Measurements from ENCODE around the gene ARID1B. TPM values are rescaled to one million over a fixed set of nuclear protein-coding genes. Genes with fewer than 3 reads are reported as not detected.

Gene ARID1B
- total RNA-seq, 1 donor from 2014 or later: 248 TPM

GRCh38 chr6:156791320-156791850 lies 14.2 kb downstream of the ARID1B start:
- intact Hi-C loops (cut with micrococcal nuclease): loop anchor here (1.0 to 5.0 kb wide), 2 partner anchors 11 to 126 kb away; no protein-coding TSS in a partner anchor
- Mint-ChIP-seq H3K27me3 (no peaks in the 10 kb centered on the region), H3K27ac (peak overlapping the region; percentile 86), H3K36me3 (ENCODE audit: low read depth) (peaks cover 12% of the 10 kb centered on the region), H3K9me3 (no peaks in the 10 kb centered on the region), H3K4me3 (peak overlapping the region; percentile 77), H3K4me1 (peaks cover 100% of the 10 kb centered on the region)
- DNase-seq (no peak), ATAC-seq (ENCODE audit: low read depth) (peak; percentile 74)
- no peak for TF ChIP-seq CTCF (IDR thresholded peaks at IDR 0.05)
- POLR2A ChIA-PET: interaction anchor here (0.5 to 2.2 kb wide), 9 partner anchors 9 to 104 kb away, joined by 3 to 19 read pairs (median 7); partner anchors contain the start of gene ARID1B
- CTCF ChIA-PET: interaction anchor here (1.1 to 2.0 kb wide), 2 partner anchors 11 to 16 kb away, joined by 4 read pairs; no protein-coding TSS in a partner anchor

DNA sequence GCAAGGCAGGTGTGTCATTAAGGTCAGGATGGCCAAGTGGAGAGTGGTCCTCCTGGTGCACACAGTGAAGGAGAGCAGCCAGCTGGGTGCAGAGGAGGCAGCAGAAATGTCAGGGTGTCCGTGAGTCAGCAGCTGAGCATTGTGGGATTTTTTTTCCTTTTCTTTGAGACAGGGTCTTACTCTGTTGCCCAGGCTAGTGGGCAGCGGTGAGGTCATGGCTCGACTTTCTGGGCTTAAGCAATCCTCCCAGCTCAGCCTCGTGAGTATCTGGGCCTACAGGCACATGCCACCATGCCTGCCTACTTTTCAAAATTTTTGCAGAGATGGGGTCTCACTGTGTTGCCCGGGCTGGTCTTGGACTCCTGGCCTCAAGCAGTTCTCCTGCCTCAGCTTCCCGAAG lies 16.0 kb downstream of the ARID1B start:
- ChIA-PET CTCF (interaction anchor here (1.0 kb wide), 1 partner anchor 228 kb away, joined by 3 read pairs; no protein-coding TSS in a partner anchor), POLR2A (interaction anchor here (1.2 kb wide), 1 partner anchor 10 kb away, joined by 3 read pairs; no protein-coding TSS in a partner anchor)
- TF ChIP-seq CTCF (IDR thresholded peaks at IDR 0.05): no peak
- peak overlapping the region; percentile 90 for H3K27ac Mint-ChIP-seq
- no peak overlapping the region for H3K4me3 Mint-ChIP-seq
- intact Hi-C loops (cut with micrococcal nuclease): loop anchor here (5.0 kb wide), 1 partner anchor 124 kb away; no protein-coding TSS in a partner anchor
- H3K9me3 Mint-ChIP-seq: no peaks in the 10 kb centered on the region
- no peaks in the 10 kb centered on the region for H3K27me3 Mint-ChIP-seq
- peaks cover 99% of the 10 kb centered on the region for H3K4me1 Mint-ChIP-seq
- DNase-seq: no peak
- ATAC-seq (ENCODE audit: low read depth): no peak
- peaks cover 10% of the 10 kb centered on the region for H3K36me3 Mint-ChIP-seq (ENCODE audit: low read depth)

GRCh38 chr6:156794546-156795354 lies 17.6 kb downstream of the ARID1B start:
- Mint-ChIP-seq H3K27me3 (no peaks in the 10 kb centered on the region), H3K4me1 (peaks cover 98% of the 10 kb centered on the region), H3K9me3 (no peaks in the 10 kb centered on the region), H3K27ac (peak overlapping the region; percentile 90), H3K4me3 (peak overlapping the region; percentile 77), H3K36me3 (ENCODE audit: low read depth) (peaks cover 18% of the 10 kb centered on the region)
- POLR2A ChIA-PET: interaction anchor here (0.6 to 1.3 kb wide), 7 partner anchors 9 to 482 kb away, joined by 3 to 11 read pairs (median 5); no protein-coding TSS in a partner anchor
- ATAC-seq (ENCODE audit: low read depth): peak; percentile 79
- no peak for DNase-seq
- TF ChIP-seq CTCF (IDR thresholded peaks at IDR 0.05): no peak
- intact Hi-C loops (cut with micrococcal nuclease): loop anchor here (2.0 to 5.0 kb wide), 4 partner anchors 14 to 183 kb away; no protein-coding TSS in a partner anchor
- CTCF ChIA-PET: no interaction called here

DNA sequence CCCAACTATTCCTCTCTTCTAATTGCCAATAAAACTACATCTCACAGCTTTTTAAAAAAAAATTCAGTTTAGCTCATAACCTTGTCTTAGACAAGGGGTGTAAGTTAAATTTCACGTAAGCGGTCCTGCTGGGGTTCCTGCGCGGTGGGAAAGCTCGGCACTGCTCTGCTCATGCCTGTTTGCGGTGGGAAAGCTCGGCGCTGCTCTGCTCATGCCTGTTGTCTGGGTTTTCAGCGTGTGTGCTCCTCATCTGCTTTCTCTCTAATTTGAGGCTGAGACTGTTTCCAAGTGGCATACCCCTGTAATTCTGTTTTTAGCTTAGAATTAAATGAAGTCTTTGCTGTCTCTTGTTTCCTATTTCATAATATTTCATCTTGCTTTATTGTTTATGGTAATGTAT lies 18.6 kb downstream of the ARID1B start:
- no peaks in the 10 kb centered on the region for H3K9me3 Mint-ChIP-seq
- H3K27me3 Mint-ChIP-seq: no peaks in the 10 kb centered on the region
- peak overlapping the region; percentile 77 for H3K4me3 Mint-ChIP-seq
- POLR2A ChIA-PET: interaction anchor here (1.0 kb wide), 2 partner anchors 15 to 27 kb away, joined by 4 to 5 read pairs; no protein-coding TSS in a partner anchor
- H3K27ac Mint-ChIP-seq: peak overlapping the region; percentile 90
- peaks cover 19% of the 10 kb centered on the region for H3K36me3 Mint-ChIP-seq (ENCODE audit: low read depth)
- intact Hi-C loops (cut with micrococcal nuclease): loop anchor here (2.0 to 5.0 kb wide), 3 partner anchors 13 to 181 kb away; no protein-coding TSS in a partner anchor
- CTCF ChIA-PET: no interaction called here
- no peak for DNase-seq
- no peak for TF ChIP-seq CTCF (IDR thresholded peaks at IDR 0.05)
- peaks cover 88% of the 10 kb centered on the region for H3K4me1 Mint-ChIP-seq
- ATAC-seq (ENCODE audit: low read depth): no peak
